ENCODE measurements around the gene GFOD1.

Gene GFOD1

GRCh38 chr6:13368731-13369115 lies 118.7 kb downstream of the GFOD1 start:
- DNase-seq (ENCODE audit: insufficient read length, low spot score), result no peak
- no peak for TF ChIP-seq POLR2A (IDR thresholded peaks at IDR 0.05; ENCODE audit: low read depth, low read length)
- no peak for FAIRE-seq

DNA sequence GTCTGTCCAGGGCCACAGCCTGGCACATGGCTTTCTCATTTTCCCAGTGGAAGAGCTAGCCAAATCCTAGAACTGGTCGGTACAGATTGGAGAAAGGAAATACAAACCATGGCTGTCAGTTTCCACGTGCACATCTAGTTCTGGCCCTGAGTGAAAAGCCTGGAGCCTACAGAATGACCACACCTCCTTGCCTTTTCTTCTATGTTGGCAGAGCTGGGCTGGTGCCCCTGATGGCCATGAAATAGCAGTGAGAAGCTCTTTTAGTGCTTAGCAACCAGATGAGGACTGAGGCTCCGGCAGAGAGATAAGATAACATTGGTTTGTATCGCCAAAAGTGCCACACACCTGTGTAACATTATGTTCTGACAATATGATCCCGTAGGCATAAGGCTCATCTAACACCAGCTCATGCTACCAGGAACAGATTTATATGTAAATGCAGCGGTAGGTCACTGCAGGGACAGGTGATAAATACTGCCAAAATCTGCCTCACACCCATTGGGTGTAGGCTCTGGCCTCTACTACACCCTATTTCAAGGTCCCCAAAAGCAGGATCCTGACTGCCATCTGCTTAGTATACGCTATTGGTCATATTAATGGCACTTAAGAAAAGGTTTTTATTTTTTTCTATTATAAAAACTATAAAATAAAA lies 119.2 kb downstream of the GFOD1 start:
- no peak for TF ChIP-seq POLR2A (IDR thresholded peaks at IDR 0.05; ENCODE audit: low read depth, low read length)
- DNase-seq (ENCODE audit: insufficient read length, low spot score), result no peak
- FAIRE-seq, result no peak

DNA sequence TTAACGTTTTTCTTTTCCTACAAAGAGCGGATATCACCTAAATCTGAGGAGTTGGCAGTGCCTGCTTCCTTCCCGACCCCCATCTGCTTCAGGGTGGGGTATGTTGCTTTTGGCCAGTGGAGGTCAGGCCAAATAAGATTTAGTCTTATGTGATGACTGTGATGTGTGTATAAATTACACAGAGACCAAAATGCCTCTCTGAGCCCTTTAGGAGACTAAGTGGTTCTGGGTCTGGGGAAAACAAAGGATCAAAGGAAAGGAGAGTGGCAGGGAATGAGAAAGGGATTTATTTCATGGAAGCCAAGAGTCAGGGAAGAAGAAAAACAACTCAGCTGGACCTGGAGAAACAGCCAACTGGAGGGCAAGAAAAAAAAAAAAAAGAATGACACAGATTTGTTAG lies 120.0 kb downstream of the GFOD1 start:
- FAIRE-seq, result no peak
- no peak for DNase-seq (ENCODE audit: insufficient read length, low spot score)
- no peak for TF ChIP-seq POLR2A (IDR thresholded peaks at IDR 0.05; ENCODE audit: low read depth, low read length)

GRCh38 chr6:13365320-13365719 lies 122.1 kb downstream of the GFOD1 start:
- no peak for DNase-seq (ENCODE audit: insufficient read length, low spot score)
- no peak for TF ChIP-seq POLR2A (IDR thresholded peaks at IDR 0.05; ENCODE audit: low read depth, low read length)
- no peak for FAIRE-seq

DNA sequence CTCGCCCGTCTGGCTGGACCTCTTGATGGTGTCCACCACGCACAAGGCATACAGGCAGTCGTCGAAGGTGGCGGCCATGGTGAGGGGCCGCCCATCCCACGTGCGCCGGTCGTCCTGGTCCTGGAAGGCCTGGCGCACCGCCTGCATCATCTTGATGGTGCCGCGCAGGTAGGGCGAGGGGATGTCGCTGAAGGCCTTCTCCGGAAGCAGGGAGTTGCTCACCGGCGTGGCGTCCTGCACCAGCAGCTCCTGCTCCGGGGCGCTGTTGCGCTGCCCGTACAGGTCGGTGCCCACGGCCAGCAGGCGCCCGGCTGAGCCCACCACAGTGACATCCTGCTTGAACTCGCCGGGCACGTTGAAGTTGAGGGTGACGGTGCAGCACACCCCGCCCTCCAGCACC lies 122.6 kb downstream of the GFOD1 start:
- TF ChIP-seq POLR2A (IDR thresholded peaks at IDR 0.05; ENCODE audit: low read depth, low read length), result no peak
- DNase-seq (ENCODE audit: insufficient read length, low spot score), result no peak
- FAIRE-seq, result no peak

- no peak for FAIRE-seq
- TF ChIP-seq POLR2A (IDR thresholded peaks at IDR 0.05; ENCODE audit: low read depth, low read length), result no peak
- DNase-seq (ENCODE audit: insufficient read length, low spot score), result no peak
These were observed 125.0 kb downstream of the GFOD1 start for GRCh38 chr6:13362412-13362811.

GRCh38 chr6:13360671-13361540 lies 126.5 kb downstream of the GFOD1 start:
- DNase-seq (ENCODE audit: insufficient read length, low spot score) (no peak), FAIRE-seq (no peak)
- no peak for TF ChIP-seq POLR2A (IDR thresholded peaks at IDR 0.05; ENCODE audit: low read depth, low read length)

DNA sequence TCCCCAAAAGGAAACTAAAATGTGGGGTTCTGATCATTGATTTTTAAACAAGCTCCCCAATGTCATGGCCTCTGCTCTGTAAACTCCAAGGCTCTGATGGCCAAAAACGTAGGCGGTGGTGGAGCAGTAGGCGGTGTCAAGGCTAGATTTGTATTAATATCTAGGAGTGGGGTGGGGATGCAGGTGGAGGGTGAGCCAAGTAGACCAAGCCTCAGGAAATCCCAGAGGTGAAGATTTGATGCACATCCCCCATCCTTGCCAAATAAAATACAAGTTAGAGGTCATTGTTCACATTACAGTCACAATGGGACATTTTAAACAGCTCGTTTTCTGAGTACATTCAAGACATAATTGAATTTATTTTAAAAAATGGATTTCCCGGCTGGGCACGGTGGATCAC lies 128.1 kb downstream of the GFOD1 start:
- TF ChIP-seq POLR2A (IDR thresholded peaks at IDR 0.05; ENCODE audit: low read depth, low read length), result no peak
- FAIRE-seq, result no peak
- no peak for DNase-seq (ENCODE audit: insufficient read length, low spot score)

- DNase-seq (ENCODE audit: insufficient read length, low spot score) (no peak), FAIRE-seq (no peak)
- TF ChIP-seq POLR2A (IDR thresholded peaks at IDR 0.05; ENCODE audit: low read depth, low read length), result no peak
These were observed 128.9 kb downstream of the GFOD1 start for GRCh38 chr6:13358511-13358910.

GRCh38 chr6:13357551-13358075 lies 129.8 kb downstream of the GFOD1 start:
- no peak for DNase-seq (ENCODE audit: insufficient read length, low spot score)
- FAIRE-seq, result no peak

DNA sequence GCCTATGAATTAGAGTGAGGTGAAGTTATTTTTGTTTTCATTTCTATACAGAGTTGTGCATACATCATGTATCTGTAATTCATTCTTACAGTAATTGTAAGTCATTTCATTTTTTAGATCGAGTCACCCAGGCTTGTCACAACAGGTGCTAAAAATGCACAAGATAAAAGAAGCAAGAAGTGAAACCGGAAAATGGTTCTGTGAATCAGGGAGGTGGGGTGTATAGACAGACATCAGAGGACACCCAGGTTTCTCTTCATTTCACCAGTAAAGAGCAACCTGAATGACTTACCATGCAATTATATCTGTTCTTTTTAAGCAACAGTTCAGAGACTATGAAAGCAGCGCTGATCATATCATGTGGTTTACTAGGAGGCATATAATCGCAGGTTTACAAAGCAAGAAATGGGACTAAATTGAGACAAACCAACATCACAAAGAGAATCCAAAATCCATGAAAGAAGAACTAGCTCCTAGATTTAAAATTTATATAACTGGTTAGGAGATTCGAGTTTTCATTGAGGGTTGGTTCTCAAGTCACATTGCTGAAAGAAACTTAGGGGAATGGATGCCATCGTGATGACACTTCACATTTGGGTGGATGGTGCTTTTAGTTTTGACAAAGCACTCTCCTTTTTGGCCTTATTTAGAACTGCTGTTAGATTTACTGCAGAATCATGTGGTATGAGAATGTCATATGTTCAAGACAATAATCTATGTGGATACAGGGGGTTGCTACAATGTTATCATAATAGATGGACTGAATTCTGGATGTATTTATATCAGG lies 131.2 kb downstream of the GFOD1 start:
- no peak for DNase-seq (ENCODE audit: insufficient read length, low spot score)
- no peak for FAIRE-seq
- no peak for TF ChIP-seq POLR2A (IDR thresholded peaks at IDR 0.05; ENCODE audit: low read depth, low read length)

More at GRCh38 chr6:13357551-13358075, 129.8 kb downstream of the GFOD1 start:
- TF ChIP-seq POLR2A (IDR thresholded peaks at IDR 0.05; ENCODE audit: low read depth, low read length), result no peak

DNA sequence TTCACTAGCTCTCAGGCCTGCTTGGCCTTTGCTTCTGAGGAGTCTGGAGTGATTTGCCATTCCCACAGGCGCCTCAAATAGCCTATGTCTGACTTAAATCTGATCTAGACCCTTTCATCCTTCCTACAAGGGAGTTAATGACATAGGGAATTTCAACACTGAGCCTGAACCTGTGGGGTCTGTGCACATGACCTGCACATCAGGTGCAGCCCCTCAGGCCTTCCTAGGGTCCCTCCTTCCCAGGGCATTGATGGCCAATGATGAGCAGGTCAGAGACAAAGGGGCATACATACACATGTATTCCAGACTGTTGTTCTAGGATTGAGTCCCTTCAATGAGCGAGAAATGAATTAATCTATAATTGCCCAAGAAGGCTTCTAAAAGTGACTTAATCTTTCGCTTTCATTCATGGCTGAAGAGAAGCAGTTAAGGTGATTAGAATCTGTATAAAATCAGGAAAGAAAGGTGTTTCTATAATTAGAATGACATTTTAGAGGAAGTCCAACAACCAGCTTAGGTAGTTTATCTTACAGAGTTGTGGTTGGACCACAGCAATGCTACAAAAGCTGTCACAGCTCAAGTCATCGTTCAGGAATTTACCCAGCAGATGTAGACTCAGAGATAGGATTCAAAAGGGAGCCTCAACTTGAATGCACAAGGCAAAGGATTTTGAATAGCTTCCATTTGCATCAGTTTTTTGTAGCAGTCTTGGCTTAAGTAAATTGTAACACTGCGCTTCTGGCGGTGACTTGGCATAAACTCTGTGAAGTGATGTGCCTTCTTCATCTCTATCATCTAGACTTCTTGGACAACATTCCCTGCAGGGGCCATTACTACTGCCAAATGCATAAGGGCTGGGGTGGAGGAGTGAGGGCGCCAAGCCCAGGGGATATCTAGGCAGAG lies 132.1 kb downstream of the GFOD1 start:
- TF ChIP-seq POLR2A (IDR thresholded peaks at IDR 0.05; ENCODE audit: low read depth, low read length), result no peak
- peak; percentile 60 for DNase-seq (ENCODE audit: insufficient read length, low spot score)
- FAIRE-seq, result peak; percentile 84

Data from H54 (cell line).